Adrenal gland (tissue), 19 donors: ENCODE data around the gene BMAL1. TPM values are rescaled to one million over a fixed set of nuclear protein-coding genes. Genes with fewer than 3 reads are reported as not detected.
A peak's percentile ranks its signal among the peaks of the same experiment; 100 is the strongest.

Source experiments
- DNase-seq, 7 donors: peaks; one replicate each; pipeline ENCODE4 v3.0.0-alpha.2; 2019 to 2020
- H3K27ac ChIP-seq, 5 donors: fragments of 200-600 bp; sonication (generic) in 4 of 5; 1 replicate in 3 of 5; 2 replicates in 2 of 5; pipeline versions ENCODE4 v1.5.1 to v1.8.0; 2016 to 2020; ENCODE audit warnings: mild to moderate bottlenecking in 1 of 5
- H3K27me3 ChIP-seq: fragments of 200-600 bp; 2 replicates; pipeline ENCODE4 v1.8.0; 2021
- H3K36me3 ChIP-seq, 2 donors: fragments of 200-600 bp; replicated peaks in 1 of 2; 1 replicate in 1 of 2; 2 replicates in 1 of 2; pipeline versions ENCODE4 v1.5.1 to v1.8.0; 2018 to 2022
- H3K4me1 ChIP-seq, 2 donors: fragments of 200-600 bp; replicated peaks in 1 of 2; 1 replicate in 1 of 2; 2 replicates in 1 of 2; pipeline versions ENCODE4 v1.5.1 to v1.8.0; 2018 to 2021
- H3K4me3 ChIP-seq, 4 donors: fragments of 200-600 bp; sonication (generic) in 3 of 4; one replicate each; pipeline ENCODE4 v1.5.1; 2016 to 2018
- H3K9me3 ChIP-seq, 3 donors: fragments of 200-600 bp; sonication (generic) in 1 of 3; replicated peaks in 1 of 3; 1 replicate in 2 of 3; 2 replicates in 1 of 3; pipeline versions ENCODE4 v1.5.1 to v1.8.0; 2016 to 2021
- CTCF ChIP-seq, 6 experiments: fragments of 450-650 bp in 4 of 6; fragments of 200-600 bp in 2 of 6; sonication (generic) in 1 of 6; IDR thresholded peaks; 1 replicate in 5 of 6; 2 replicates in 1 of 6; pipeline versions ENCODE4 v1.5.1 to v1.8.0; 2016 to 2021; ENCODE audit warnings: antibody characterized with exemption in 6 of 6, mild to moderate bottlenecking in 2 of 6, moderate library complexity in 1 of 6
- POLR2A ChIP-seq, 2 donors: fragments of 450-650 bp; IDR thresholded peaks; one replicate each; pipeline ENCODE4 v1.6.1; 2017; ENCODE audit warnings: antibody characterized with exemption in 2 of 2, mild to moderate bottlenecking in 2 of 2, moderate library complexity in 1 of 2
- WGBS, 4 donors: extraction: QIAGEN DNeasy Blood & Tissue Kit in 2 of 4; methylation state at CpG; one replicate each; pipeline versions ENCODE4 v1.1.5 to v1.1.7; 2013 to 2017; 5-methylcytosine and 5-hydroxymethylcytosine counted together
- intact Hi-C, 2 donors: fragments of 100-400 bp; cut with DNase I; formaldehyde crosslinking; loops; one replicate each; pipeline versions ENCODE4 v1.14.1 to v1.15.0; 2022 to 2023
- long read RNA-seq, 10 donors: library from polyadenylated mRNA in 3 of 10; unstranded in 2 of 10; stranded (forward) in 1 of 10; transcript quantifications; one replicate each; pipeline ENCODE4 v2.0.0 and lab custom pipeline, GENCODE V29; 2021 to 2026
- polyA plus RNA-seq, 3 donors: library from polyadenylated mRNA; stranded (reverse); fragments of 200-250 nt in 2 of 3; fragments of 350-450 nt in 1 of 3; fragmentation: Illumina TruSeq in 1 of 3; extraction: RNeasy Lipid Tissue Mini Kit (QIAGEN cat#74804) in 1 of 3; gene quantifications; one replicate each; pipeline ENCODE4 v1.2.3, GENCODE V29; 2013 to 2014
- total RNA-seq, 9 donors: library from RNA; depleted of rRNA in 4 of 9; stranded (reverse); fragments of >200 nt in 4 of 9; fragments of 120-200 nt in 1 of 9; fragmentation: NEBNext Ultra II Directional in 1 of 9; extraction: Animal tissue kit (Norgen Biotek cat#: 25700) in 1 of 9; gene quantifications; one replicate each; pipeline versions ENCODE4 v1.1.0 to v1.2.4, GENCODE V29; 2013 to 2023
- donor health status: healthy with polysubstance abuse.
- donor health status: Bipolar disorder and iron deficiency.
- donor health status: DM: yes; HTN: yes; CAD: no.
- donor health status: DM: no; HTN: no; CAD: no.
- donor health status: DM: no; HTN: no; CAD: no.
- donor health status: DM: yes; HTN: yes; CAD: no.

The BMAL1 gene
- 10 to 100 TPM; 17.2 to 80.3 (median 36.3) TPM for total RNA-seq
- 10 to 100 TPM; 13.9 to 66.5 (median 27.8) TPM for polyA plus RNA-seq
- long read RNA-seq, donor 1, partial matches to known transcripts = 0 of 1 reads
- long read RNA-seq, donor 1, other reads (novel, unspliced or antisense) = 0 of 1 reads
- long read RNA-seq, donor 2, partial matches to known transcripts = 6 of 6 reads
- long read RNA-seq, donor 2, other reads (novel, unspliced or antisense) = 0 of 6 reads
- long read RNA-seq, donor 3, partial matches to known transcripts = 0 of 1 reads
- long read RNA-seq, donor 3, other reads (novel, unspliced or antisense) = 0 of 1 reads
- long read RNA-seq, donor 4, partial matches to known transcripts = 5 of 19 reads
- long read RNA-seq, donor 4, other reads (novel, unspliced or antisense) = 12 of 19 reads
- long read RNA-seq, donor 5, transcript ARNTL-203 (20 exons, 2,746 nt) = major isoform, 12 of 85 reads
- long read RNA-seq, donor 5, transcript ARNTL-201 (20 exons, 2,776 nt) = minor isoform, 7 of 85 reads
- long read RNA-seq, donor 5, partial matches to known transcripts = 2 of 85 reads
- long read RNA-seq, donor 5, other reads (novel, unspliced or antisense) = 60 of 85 reads
- long read RNA-seq, donor 6, partial matches to known transcripts = 6 of 16 reads
- long read RNA-seq, donor 6, other reads (novel, unspliced or antisense) = 7 of 16 reads
- long read RNA-seq, donor 7 = 0 reads
- long read RNA-seq, donor 8, partial matches to known transcripts = 11 of 12 reads
- long read RNA-seq, donor 8, other reads (novel, unspliced or antisense) = 0 of 12 reads
- long read RNA-seq, donor 9 = 0 reads
- long read RNA-seq, donor 10, partial matches to known transcripts = 6 of 7 reads
- long read RNA-seq, donor 10, other reads (novel, unspliced or antisense) = 0 of 7 reads

GRCh38 chr11:13277768-13278608 lies at the start of gene BMAL1:
BMAL1 (plus strand) TSS chr11:13277790; CDS start chr11:13354309, 76,519 bp downstream.
- H3K9me3 ChIP-seq = no peaks in the 10 kb centered on the region
- intact Hi-C loops = no loop called here
- DNase-seq = peak; percentile 38 to 68 (median 53)
- H3K27me3 ChIP-seq = no peaks in the 10 kb centered on the region
- 0 to 2% (median 0%) methylated on average over 11 to 95 of the region's 95 CpGs for WGBS, 4 donors
- no peak for TF ChIP-seq CTCF (IDR thresholded peaks at IDR 0.05)
- TF ChIP-seq POLR2A (IDR thresholded peaks at IDR 0.05) = peak in 1 of 2 donors; percentile 58
- H3K4me3 ChIP-seq = peak within 1 kb of the TSS; percentile 81 to 93 (median 90)
- peak within 1 kb of the TSS; percentile 56 to 96 (median 78) for H3K27ac ChIP-seq
- H3K36me3 ChIP-seq = no peaks in the 10 kb centered on the region
- peaks cover 15 to 41% of the 10 kb centered on the region in 2 donors for H3K4me1 ChIP-seq

DNA sequence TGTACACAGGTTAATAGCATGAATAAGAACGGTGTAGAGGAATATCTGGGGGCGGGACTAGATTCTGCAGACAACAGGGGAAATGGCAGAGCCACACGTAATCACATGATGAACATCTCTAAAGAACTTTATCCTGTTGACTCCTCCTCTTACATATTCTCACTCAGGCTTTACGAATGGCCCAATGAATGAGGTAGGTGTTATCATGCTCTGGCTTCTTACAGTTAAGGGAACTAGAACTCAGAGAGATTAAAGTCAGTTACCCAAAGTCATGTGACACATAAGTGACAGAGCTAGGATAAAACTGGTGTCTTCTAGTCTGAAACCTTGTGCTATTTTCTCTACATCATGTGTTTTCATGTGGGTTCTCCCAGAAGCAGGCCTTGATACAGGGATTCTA lies 49.0 kb upstream of the BMAL1 start:
- no peak for DNase-seq
- WGBS, 4 donors = 84 to 92% (median 86%) methylated on average over 4 of the region's 4 CpGs
- no peak for TF ChIP-seq CTCF (IDR thresholded peaks at IDR 0.05)
- no peak for TF ChIP-seq POLR2A (IDR thresholded peaks at IDR 0.05)
- Histone ChIP-seq H3K36me3 (no peaks in the 10 kb centered on the region), H3K9me3 (no peaks in the 10 kb centered on the region), H3K4me1 (no peaks in the 10 kb centered on the region), H3K27me3 (no peaks in the 10 kb centered on the region), H3K4me3 (no peak overlapping the region), H3K27ac (no peak overlapping the region)
- intact Hi-C loops = no loop called here

GRCh38 chr11:13229136-13229535 lies 48.5 kb upstream of the BMAL1 start:
- H3K27ac ChIP-seq = no peak overlapping the region
- TF ChIP-seq POLR2A (IDR thresholded peaks at IDR 0.05) = no peak
- TF ChIP-seq CTCF (IDR thresholded peaks at IDR 0.05) = no peak
- no peak overlapping the region for H3K4me3 ChIP-seq
- DNase-seq = no peak
- no peaks in the 10 kb centered on the region for H3K9me3 ChIP-seq
- WGBS, 4 donors = 46 to 77% (median 68%) methylated on average over 2 to 4 of the region's 4 CpGs
- H3K36me3 ChIP-seq = no peaks in the 10 kb centered on the region
- H3K27me3 ChIP-seq = no peaks in the 10 kb centered on the region
- intact Hi-C loops = no loop called here
- H3K4me1 ChIP-seq = no peaks in the 10 kb centered on the region
